GM19452 (cell line): ENCODE results near the gene ARHGEF7.

Source experiments
- ATAC-seq: cut with Tn5 transposase; IDR thresholded peaks from one replicate; pipeline ENCODE4 v1.9.1; 2021; ENCODE audit not compliant: unreplicated experiment

Gene ARHGEF7

GRCh38 chr13:111288276-111288675 lies 173.2 kb downstream of the ARHGEF7 start:
- no peak for ATAC-seq

DNA sequence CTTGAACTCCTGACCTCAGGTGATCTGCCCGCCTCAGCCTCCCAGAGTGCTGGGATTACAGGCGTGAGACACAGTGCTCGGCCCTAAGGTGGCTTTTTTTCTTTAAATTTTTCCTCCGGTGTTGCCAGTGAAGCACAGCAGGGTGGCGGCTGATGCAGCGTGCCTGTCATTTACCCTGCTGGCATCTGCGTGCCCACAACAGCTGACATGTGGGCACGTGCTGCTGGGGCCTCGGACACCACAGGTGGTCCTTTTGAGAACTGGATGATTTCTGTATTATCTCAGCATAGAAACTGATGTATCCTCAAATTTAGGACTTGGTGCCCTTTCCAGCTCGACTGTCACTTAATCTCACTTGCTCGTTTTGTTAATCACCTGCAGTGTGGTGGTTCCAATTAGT lies 174.1 kb downstream of the ARHGEF7 start:
- ATAC-seq, result no peak

- no peak for ATAC-seq
Measured at GRCh38 chr13:111291908-111292307, 176.8 kb downstream of the ARHGEF7 start.

DNA sequence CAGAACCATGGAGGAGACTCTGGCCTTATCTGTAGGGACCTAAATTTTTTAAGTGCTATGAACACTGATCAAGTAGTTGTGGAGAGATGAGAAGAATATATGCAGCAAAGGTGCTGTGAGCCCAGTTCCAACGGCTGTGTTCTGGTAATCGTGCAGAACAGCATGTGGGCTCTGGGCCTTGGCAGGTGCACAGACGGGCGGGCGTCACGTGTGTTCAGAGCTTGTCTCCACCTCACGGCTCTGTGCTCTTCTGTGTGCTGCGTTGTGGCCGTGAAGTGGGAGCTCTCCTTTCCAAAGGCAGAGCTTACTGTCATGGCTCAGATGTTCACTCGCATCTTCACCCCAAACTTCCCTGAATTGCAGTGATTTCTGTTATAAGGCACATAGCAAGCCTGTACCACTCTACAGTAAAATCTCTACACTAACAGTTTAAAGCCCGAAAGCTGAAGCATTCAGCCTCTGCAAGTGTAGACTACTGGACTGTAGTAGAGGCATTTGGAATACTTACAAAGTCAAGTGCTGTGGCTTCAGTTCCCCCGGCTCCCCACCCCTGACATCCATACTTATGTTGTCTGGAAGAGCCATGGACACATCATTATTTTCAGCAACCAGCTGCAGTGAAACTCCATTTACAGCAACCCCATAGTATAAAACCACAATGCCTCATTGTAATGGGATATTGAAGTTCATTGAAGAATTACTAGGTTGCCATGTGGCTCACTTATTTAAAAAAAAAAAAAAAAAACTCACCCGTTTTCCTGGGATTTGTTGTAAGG lies 177.8 kb downstream of the ARHGEF7 start:
- ATAC-seq, result no peak

- no peak for ATAC-seq
Measured at GRCh38 chr13:111295886-111296285, 180.8 kb downstream of the ARHGEF7 start.

GRCh38 chr13:111296417-111296816 lies 181.3 kb downstream of the ARHGEF7 start:
- ATAC-seq, result no peak

GRCh38 chr13:111298214-111298975 lies 183.3 kb downstream of the ARHGEF7 start:
- no peak for ATAC-seq

GRCh38 chr13:111302045-111302726 lies 187.1 kb downstream of the ARHGEF7 start:
- no peak for ATAC-seq

- no peak for ATAC-seq
Measured at GRCh38 chr13:111303559-111303958, 188.4 kb downstream of the ARHGEF7 start.

- peak; percentile 94 for ATAC-seq
Measured at GRCh38 chr13:111304041-111304544, 189.0 kb downstream of the ARHGEF7 start.

DNA sequence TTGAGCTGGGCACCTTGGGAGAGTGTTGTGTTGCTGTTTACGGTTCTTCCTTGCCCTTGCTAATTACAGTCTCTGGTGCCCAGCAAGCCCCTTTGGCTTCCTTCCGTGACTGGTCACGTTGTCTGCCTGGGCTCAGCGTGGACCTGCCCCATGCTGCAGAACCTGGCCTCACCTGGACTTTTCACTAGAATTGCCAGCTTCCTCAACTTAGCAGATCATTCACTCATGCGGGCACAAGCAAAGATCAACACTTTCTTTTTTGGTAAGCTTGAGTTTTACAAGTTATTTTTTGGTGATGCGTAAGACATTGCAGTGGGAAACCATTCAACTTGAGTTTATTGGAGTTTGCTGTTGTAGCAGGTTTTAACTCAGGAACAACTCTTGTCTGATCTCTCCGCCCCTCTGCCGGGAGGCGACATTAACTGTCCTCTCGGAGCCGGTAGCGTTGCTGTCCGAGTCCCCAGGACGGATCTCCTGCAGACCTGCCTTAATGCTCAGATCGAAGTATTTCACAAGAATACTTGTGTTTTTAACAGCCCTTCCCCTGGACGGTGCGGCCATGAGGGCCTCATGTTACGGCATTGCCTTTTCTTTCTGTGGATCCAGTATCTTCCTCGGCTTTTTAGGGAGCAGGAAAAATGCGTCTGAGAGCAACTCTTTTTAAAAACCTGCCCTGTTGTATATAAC lies 189.6 kb downstream of the ARHGEF7 start:
- peak; percentile 39 for ATAC-seq

DNA sequence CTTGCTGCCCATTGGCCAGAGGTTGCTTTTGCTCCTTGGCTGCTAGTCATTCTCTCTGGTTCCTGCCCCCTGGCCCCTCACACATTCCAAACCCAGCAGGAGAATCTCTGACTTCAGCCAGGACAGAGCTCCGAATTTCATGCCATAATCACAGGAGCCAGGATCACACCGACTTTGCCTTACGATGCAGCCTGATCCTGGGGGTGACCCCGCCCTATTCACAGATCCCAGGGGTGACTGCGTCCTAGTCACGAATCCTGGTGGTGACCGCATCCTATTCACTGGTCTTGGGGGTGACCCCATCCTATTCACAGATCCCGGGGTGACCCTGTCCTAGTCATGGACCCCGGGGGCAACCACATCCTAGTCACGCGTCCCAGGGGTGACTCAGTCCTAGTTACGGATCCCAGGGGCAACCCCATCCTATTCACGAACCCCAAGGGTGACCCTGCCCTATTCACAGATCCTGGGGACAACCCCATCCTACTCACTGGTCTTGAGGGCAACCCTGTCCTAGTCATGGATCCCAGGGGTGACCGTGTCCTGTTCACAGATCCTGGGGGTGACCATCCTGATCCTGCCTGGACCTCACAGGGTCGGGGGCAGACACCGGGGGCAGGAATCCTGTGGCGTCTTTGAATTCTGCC lies 198.0 kb downstream of the ARHGEF7 start:
- ATAC-seq, result no peak

DNA sequence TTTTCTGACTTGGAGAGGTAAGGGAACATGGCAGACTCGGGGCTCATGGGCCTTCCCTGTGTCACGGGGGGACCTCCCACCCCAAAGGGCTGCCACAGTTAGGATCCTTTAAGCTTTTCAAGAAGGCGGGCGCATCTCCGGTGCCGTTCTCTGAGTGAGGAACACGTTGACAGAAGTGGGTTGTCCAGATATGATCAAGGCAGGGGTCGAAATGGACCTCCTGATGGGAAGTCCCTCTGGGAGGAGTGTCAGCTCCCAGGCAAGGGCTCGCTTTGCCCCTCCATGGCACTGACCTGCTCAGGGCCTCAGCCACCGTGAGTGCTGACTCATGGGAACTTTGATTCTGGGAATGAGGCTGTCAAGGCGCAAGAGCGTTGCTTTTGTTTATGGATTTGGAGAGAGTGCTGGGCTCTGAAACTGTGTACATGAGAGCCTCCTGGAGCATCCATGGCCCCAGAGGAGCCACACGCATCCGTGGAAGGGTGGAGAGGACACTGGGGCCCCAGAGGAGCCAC lies 198.9 kb downstream of the ARHGEF7 start:
- no peak for ATAC-seq

- ATAC-seq, result no peak
Measured at GRCh38 chr13:111314852-111315251, 199.7 kb downstream of the ARHGEF7 start.

DNA sequence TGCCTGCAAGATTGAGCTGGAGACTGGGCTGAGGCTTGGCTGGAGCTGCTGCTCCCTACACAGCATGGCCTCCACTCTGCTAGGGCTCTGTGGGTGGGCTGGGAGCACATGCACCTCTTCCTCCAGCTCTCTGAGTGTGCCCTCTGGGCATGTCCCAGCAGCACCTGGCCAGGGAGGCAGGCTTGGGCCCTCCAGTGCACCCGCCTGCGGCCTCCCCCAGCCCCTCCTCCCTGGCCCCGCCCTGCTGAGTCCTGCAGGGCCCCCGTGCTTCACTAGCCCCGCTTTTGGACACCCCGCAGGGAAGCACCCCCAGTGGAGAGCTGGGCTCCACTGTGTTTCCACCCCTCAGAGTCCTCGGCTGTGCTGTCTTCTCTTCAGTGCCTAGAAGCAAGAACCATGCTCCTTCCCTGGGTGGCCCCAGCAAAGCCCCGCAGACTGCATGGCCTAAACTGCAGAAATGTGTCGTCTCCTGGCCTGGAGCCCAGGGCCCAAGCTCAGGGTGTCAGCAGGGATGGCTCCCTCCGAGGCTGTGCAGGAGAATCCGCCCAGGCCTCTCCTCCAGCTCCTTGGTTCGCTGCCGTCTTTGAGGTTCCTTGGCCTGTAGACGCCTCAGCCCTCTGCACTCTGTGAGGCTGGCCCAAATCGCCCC lies 200.4 kb downstream of the ARHGEF7 start:
- ATAC-seq, result no peak

DNA sequence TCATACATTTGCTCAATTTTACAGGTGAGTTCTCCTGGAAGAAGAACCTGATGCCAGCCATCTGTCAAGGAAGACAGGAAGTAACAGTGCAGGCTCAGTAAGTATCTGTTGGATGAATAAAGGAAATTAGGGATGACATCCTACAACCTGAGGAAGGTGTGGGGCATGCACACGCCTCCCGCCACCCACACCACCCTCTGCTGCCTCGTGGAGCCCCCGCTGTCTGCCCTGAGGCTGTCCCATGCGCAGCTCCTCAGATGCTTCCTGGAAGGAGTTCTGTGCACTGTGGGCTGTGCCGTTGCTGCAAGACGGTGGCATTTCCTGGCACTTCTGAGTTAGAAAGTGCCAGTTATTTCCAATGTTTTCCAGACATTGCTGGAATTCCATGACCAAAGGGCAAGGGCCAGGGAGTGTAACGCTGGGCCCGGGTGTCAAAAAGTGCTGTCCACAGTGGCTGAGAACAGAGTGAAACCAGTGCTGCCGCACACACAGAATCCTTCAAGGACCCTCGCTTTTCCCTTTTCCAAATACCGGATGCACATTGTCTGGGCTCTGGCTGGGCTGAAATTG lies 201.1 kb downstream of the ARHGEF7 start:
- ATAC-seq, result no peak

GRCh38 chr13:111317042-111317550 lies 202.0 kb downstream of the ARHGEF7 start:
- ATAC-seq, result no peak

DNA sequence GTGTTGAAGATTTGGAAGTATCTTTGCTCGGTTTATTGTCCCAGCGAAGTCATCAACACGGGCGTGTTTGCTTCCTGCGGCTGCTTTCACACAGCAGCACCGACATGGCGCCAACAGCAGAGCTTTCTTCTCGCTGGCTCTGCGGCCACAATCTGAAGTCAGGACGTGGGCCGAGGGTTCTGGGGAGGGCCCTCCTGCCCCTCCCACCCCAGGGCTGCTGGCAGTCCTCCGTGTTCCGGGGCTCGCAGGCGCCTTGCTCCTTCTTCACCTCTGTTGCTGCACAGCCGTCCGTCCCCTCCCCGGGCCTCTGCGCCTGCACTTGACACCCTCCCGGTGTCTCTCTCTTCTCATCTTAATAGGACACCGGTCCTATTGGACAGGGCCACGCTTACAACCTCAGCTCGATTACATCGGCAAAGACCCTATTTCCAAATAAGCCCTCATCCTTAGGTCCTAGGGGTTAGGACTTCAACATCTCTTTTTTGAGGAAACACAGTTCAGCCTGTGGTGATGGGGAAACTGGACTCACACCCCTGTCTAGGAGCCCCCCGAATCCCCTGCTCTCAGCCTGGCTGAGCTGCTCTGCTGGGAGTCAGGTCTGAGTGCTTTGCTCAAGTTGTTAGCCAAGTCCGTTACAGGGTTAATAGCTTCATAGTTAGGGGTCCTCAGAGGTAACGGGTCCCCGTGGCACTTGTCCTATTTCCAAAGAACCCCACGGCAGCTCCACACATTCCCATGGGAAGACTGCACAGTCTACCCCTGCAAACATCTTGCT lies 202.6 kb downstream of the ARHGEF7 start:
- no peak for ATAC-seq
